Ovary (tissue), 3 donors: ENCODE measurements around the gene ZSCAN25.

Experiments used
- CTCF ChIP-seq, 3 donors: fragments of 450-650 bp in 2 of 3; fragments of 200-600 bp in 1 of 3; IDR thresholded peaks; one replicate each; pipeline versions ENCODE4 v1.5.1 to v1.8.0; 2016 to 2022; ENCODE audit warnings: antibody characterized with exemption in 3 of 3, mild to moderate bottlenecking in 1 of 3
- POLR2A ChIP-seq: fragments of 450-650 bp; IDR thresholded peaks from one replicate; pipeline ENCODE4 v1.6.1; 2017; ENCODE audit warnings: antibody characterized with exemption, mild to moderate bottlenecking, moderate library complexity
- donor health status: DM: no; HTN: no; CAD: no.

GRCh38 chr7:99618726-99619125 is 2.0 kb downstream of the ZSCAN25 start:
- TF ChIP-seq CTCF (IDR thresholded peaks at IDR 0.05) (no peak), POLR2A (no peak)
